ENCODE measurements around the gene BRPF3. TPM values are rescaled to one million over a fixed set of nuclear protein-coding genes. Genes with fewer than 3 reads are reported as not detected.

Gene BRPF3
- total RNA-seq, 1 experiment from 2014 or later = 43.4 TPM

DNA sequence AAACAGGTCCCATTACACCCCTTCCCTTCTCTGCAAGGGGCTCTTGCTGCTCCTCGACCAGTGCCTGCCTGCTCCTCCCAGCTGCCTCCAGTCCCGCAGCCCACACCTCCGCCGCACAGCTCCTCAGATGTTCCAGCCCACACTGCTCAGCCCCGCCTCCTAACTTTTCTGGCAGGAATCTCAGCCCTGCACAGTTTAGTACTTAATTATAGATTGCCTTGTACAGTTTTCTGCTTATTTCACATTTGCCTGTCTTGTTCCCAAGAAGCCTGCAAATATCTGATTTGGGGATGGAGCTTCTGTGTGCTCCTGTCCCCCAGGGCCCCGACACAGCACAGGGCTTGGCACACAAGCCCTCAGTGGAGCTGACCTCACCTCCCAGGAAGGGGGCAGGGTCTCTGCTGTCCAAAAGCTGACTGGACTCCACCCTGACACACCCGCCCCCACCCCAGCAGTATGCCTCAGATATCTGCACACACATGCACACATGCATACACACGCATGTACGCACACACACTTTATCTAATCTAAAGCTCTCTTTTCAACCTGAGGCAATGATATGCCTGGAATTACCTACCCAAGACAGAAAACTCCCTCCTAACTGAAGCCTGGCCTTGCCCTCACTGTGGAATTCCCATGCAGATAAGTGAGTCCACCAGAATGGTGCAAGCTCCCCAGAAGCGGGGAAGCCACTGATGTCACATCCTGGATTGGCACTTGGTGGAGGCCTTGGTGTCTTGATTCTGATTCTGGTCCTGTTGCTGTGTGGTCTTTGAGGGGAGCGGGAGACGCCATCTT is 72.1 kb downstream of the BRPF3 start:
- no CpG with 5 or more reads among the region's 12 CpGs for WGBS (ENCODE audit: extremely low coverage, insufficient read length, low lambda C conversion rate)
- Histone ChIP-seq H3K9me3 (ENCODE audit: control insufficient read depth, low read depth, low read length) (no peaks in the 10 kb centered on the region), H3K23me2 (ENCODE audit: insufficient read length, low read depth, low read length, poor library complexity, severe bottlenecking) (no peaks in the 10 kb centered on the region), H3K56ac (ENCODE audit: insufficient read length, low read depth, low read length) (no peak overlapping the region), H2BK120ac (ENCODE audit: low read depth, low read length, poor library complexity, severe bottlenecking) (no peak overlapping the region), H3K9ac (ENCODE audit: extremely low read depth, insufficient read length, low read length) (no peak overlapping the region), H3K4me2 (ENCODE audit: insufficient read depth, insufficient read length, low read length) (no peak overlapping the region), H4K5ac (ENCODE audit: insufficient read length, low read depth, low read length) (no peak overlapping the region), H3K4ac (ENCODE audit: low read depth, low read length) (no peak overlapping the region), H3K4me1 (ENCODE audit: insufficient read depth, low read length) (no peaks in the 10 kb centered on the region), H2BK15ac (ENCODE audit: low read depth, low read length) (no peak overlapping the region), H3K79me1 (ENCODE audit: insufficient read depth, low read depth, low read length, poor library complexity, severe bottlenecking) (no peaks in the 10 kb centered on the region), H3K18ac (ENCODE audit: insufficient read length, low read depth, low read length) (no peak overlapping the region), H4K20me1 (ENCODE audit: control insufficient read depth, insufficient read depth, insufficient read length) (no peaks in the 10 kb centered on the region), H3K79me2 (ENCODE audit: insufficient read depth, low read length) (no peaks in the 10 kb centered on the region), H4K8ac (replicated peaks; ENCODE audit: insufficient read length, low read depth, low read length) (no peak overlapping the region), H4K91ac (ENCODE audit: insufficient read length, low read depth, low read length) (no peak overlapping the region), H3K27me3 (ENCODE audit: insufficient read depth, low read length) (no peaks in the 10 kb centered on the region), H2BK5ac (ENCODE audit: insufficient read length, low read length) (no peak overlapping the region), H2BK20ac (ENCODE audit: low read depth, low read length, poor library complexity, severe bottlenecking) (no peak overlapping the region), H3T11ph (ENCODE audit: low read length) (no peak overlapping the region), H2BK12ac (ENCODE audit: insufficient read length, low read depth, low read length) (no peak overlapping the region), H2AFZ (ENCODE audit: low read length) (no peak overlapping the region), H3K23ac (ENCODE audit: insufficient read length, low read depth, low read length) (no peak overlapping the region), H3K14ac (ENCODE audit: insufficient read depth, low read length) (no peak overlapping the region; the same call in 1 of the 2 replicates), H3K27ac (ENCODE audit: insufficient read length, low read depth, low read length) (no peak overlapping the region), H2AK5ac (ENCODE audit: insufficient read length, low read length) (no peak overlapping the region)
- H3K4me1 Mint-ChIP-seq = peaks cover 8% of the 10 kb centered on the region in 2 experiments
- H3K9me3 Mint-ChIP-seq = peaks cover 3 to 5% of the 10 kb centered on the region in 2 experiments; a peak in 2 of 5 replicates
- H3K36me3 Mint-ChIP-seq (ENCODE audit: insufficient read depth in 1 of 3, low read depth in 3 of 3) = no peaks in the 10 kb centered on the region; a peak in 1 of 7 replicates
- TF ChIP-seq, protein P1, sequence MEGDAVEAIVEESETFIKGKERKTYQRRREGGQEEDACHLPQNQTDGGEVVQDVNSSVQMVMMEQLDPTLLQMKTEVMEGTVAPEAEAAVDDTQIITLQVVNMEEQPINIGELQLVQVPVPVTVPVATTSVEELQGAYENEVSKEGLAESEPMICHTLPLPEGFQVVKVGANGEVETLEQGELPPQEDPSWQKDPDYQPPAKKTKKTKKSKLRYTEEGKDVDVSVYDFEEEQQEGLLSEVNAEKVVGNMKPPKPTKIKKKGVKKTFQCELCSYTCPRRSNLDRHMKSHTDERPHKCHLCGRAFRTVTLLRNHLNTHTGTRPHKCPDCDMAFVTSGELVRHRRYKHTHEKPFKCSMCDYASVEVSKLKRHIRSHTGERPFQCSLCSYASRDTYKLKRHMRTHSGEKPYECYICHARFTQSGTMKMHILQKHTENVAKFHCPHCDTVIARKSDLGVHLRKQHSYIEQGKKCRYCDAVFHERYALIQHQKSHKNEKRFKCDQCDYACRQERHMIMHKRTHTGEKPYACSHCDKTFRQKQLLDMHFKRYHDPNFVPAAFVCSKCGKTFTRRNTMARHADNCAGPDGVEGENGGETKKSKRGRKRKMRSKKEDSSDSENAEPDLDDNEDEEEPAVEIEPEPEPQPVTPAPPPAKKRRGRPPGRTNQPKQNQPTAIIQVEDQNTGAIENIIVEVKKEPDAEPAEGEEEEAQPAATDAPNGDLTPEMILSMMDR (conservative IDR thresholded peaks at IDR 0.05) = no peak
- DNase-seq = no peak
- H3K27ac Mint-ChIP-seq = no peak overlapping the region
- peaks cover 10% of the 10 kb centered on the region for H3K27me3 Mint-ChIP-seq (ENCODE audit: low read depth)
- no peak overlapping the region for H3K4me3 Mint-ChIP-seq

Data from H9 (cell line).